GM23338 (cell line): ENCODE results near the gene PAIP1. TPM values are rescaled to one million over a fixed set of nuclear protein-coding genes. Genes with fewer than 3 reads are reported as not detected.
"Not testable (repeated sequence)": the region's sequence is repeated elsewhere in the genome, so short reads cannot be mapped to it uniquely, and the experiment has no call there.

ENCODE experiments used
- ATAC-seq: fragments of 200-7000 bp; cut with Tn5 transposase; 3 replicates; pipeline ENCODE4 v1.9.1; 2020
- DNase-seq: peaks from one replicate; pipeline ENCODE4 v3.0.0-alpha.2; 2015; ENCODE audit warnings: low spot score
- H2AFZ ChIP-seq: fragments of 200-600 bp; sonication (generic); 2 replicates; pipeline ENCODE4 v1.8.0; 2016; ENCODE audit warnings: antibody characterized with exemption, mild to moderate bottlenecking, moderate library complexity
- H3F3A ChIP-seq: fragments of 200-600 bp; sonication (generic); replicated peaks from 2 replicates; pipeline ENCODE4 v1.8.0; 2017; ENCODE audit warnings: antibody characterized with exemption, mixed run types, low read depth
- H3K27ac ChIP-seq: fragments of 200-600 bp; sonication (generic); 2 replicates; pipeline ENCODE4 v1.6.1; 2016; ENCODE audit warnings: low read depth
- H3K27me3 ChIP-seq: fragments of 200-600 bp; sonication (generic); 2 replicates; pipeline ENCODE4 v1.8.0; 2016; ENCODE audit warnings: mild to moderate bottlenecking, mixed run types, moderate library complexity; ENCODE audit not compliant: insufficient read depth
- H3K36me3 ChIP-seq: fragments of 200-600 bp; sonication (generic); 2 replicates; pipeline ENCODE4 v1.8.0; 2016; ENCODE audit warnings: mild to moderate bottlenecking; ENCODE audit not compliant: insufficient read depth
- H3K4me1 ChIP-seq: fragments of 200-600 bp; sonication (generic); 2 replicates; pipeline ENCODE4 v1.8.0; 2016; ENCODE audit warnings: mild to moderate bottlenecking, moderate library complexity; ENCODE audit not compliant: insufficient read depth
- H3K4me2 ChIP-seq: fragments of 200-600 bp; sonication (generic); 2 replicates; pipeline ENCODE4 v1.7.1; 2017; ENCODE audit warnings: mixed run types
- H3K4me3 ChIP-seq: fragments of 200-600 bp; sonication (generic); 2 replicates; pipeline ENCODE4 v1.6.1; 2016; ENCODE audit warnings: mixed run types
- H3K79me2 ChIP-seq: fragments of 200-600 bp; sonication (generic); replicated peaks from 2 replicates; pipeline ENCODE4 v1.8.0; 2017; ENCODE audit warnings: mild to moderate bottlenecking; ENCODE audit not compliant: insufficient read depth
- H3K9me2 ChIP-seq: fragments of 200-600 bp; sonication (generic); 2 replicates; pipeline ENCODE4 v1.8.0; 2017; ENCODE audit not compliant: insufficient read depth
- H4K20me1 ChIP-seq: fragments of 200-600 bp; sonication (generic); replicated peaks from 2 replicates; pipeline ENCODE4 v1.8.0; 2017; ENCODE audit warnings: mild to moderate bottlenecking; ENCODE audit not compliant: insufficient read depth
- H3K27ac Mint-ChIP-seq: 2 replicates; pipeline ENCODE4 v1.8.0; 2020; ENCODE audit warnings: inconsistent platforms, mild to moderate bottlenecking, moderate library complexity, mixed read lengths
- H3K27me3 Mint-ChIP-seq: 3 replicates; pipeline ENCODE4 v1.8.0; 2022; ENCODE audit warnings: low read depth, mild to moderate bottlenecking, moderate library complexity, mixed read lengths, inconsistent platforms; ENCODE audit not compliant: insufficient read depth, poor library complexity
- H3K36me3 Mint-ChIP-seq: 3 replicates; pipeline ENCODE4 v1.8.0; 2021; ENCODE audit warnings: low read depth, mild to moderate bottlenecking, inconsistent platforms, moderate library complexity, mixed read lengths
- H3K4me1 Mint-ChIP-seq: 3 replicates; pipeline ENCODE4 v1.8.0; 2020; ENCODE audit warnings: mild to moderate bottlenecking, inconsistent platforms, mixed read lengths
- H3K4me3 Mint-ChIP-seq: 3 replicates; pipeline ENCODE4 v1.8.0; 2021; ENCODE audit warnings: moderate library complexity, mild to moderate bottlenecking, inconsistent platforms, mixed read lengths
- H3K9me3 Mint-ChIP-seq: 3 replicates; pipeline ENCODE4 v1.8.0; 2020; ENCODE audit warnings: moderate library complexity, mild to moderate bottlenecking, inconsistent platforms, mixed read lengths
- CREB1 ChIP-seq: fragments of 250-450 bp; sonication (Bioruptor Pico); IDR thresholded peaks from 2 replicates; pipeline ENCODE4 v1.5.0; 2020; ENCODE audit warnings: low read depth, mild to moderate bottlenecking, moderate library complexity
- ETS1 ChIP-seq: IDR thresholded peaks from 2 replicates; pipeline ENCODE4 v1.6.1; 2016; ENCODE audit warnings: antibody characterized with exemption
- EZH2 ChIP-seq: fragments of 200-600 bp; sonication (generic); IDR thresholded peaks from one replicate; pipeline ENCODE4 v1.8.0; 2017; ENCODE audit warnings: antibody characterized with exemption, mild to moderate bottlenecking, low read depth; ENCODE audit not compliant: unreplicated experiment
- EZH2phosphoT487 ChIP-seq: fragments of 200-600 bp; sonication (generic); IDR thresholded peaks from one replicate; pipeline ENCODE4 v1.8.1; 2018; ENCODE audit warnings: antibody characterized with exemption; ENCODE audit not compliant: unreplicated experiment
- STAT1 ChIP-seq: IDR thresholded peaks from one replicate; pipeline ENCODE4 v1.6.1; 2016; ENCODE audit warnings: antibody characterized with exemption; ENCODE audit not compliant: unreplicated experiment
- ZNF462 ChIP-seq: fragments of 250-450 bp; sonication (Bioruptor Pico); IDR thresholded peaks from 2 replicates; pipeline ENCODE4 v1.5.0; 2020; ENCODE audit warnings: mild to moderate bottlenecking, moderate library complexity
- polyA plus RNA-seq: library from polyadenylated mRNA; unstranded; fragments of >200 nt; fragmentation: Nextera tagmentation; extraction: Ambion mirVana; gene quantifications from 2 replicates; pipeline ENCODE4 v1.2.1, GENCODE V29; 2016
- total RNA-seq: library from RNA; depleted of rRNA; stranded (reverse); fragments of >200 nt; shearing (Covaris generic); gene quantifications from 2 replicates; pipeline ENCODE4 v1.2.3, GENCODE V29; 2014

PAIP1 gene
- total and polyA plus RNA-seq, 2 experiments from 2014 or later = 108 to 140 TPM

GRCh38 chr5:43551731-43552130 lies 5.1 kb downstream of the PAIP1 start (continued):
- TF ChIP-seq ZNF462 (CRISPR knock-in tag) (no peak), STAT1 (no peak), ETS1 (no peak), EZH2phosphoT487 (no peak), EZH2 (no peak), CREB1 (CRISPR knock-in tag) (no peak)

- DNase-seq, H3K9me3 Mint-ChIP-seq, H3F3A ChIP-seq, H3K9me2 ChIP-seq, H3K4me1 Mint-ChIP-seq, H3K27ac Mint-ChIP-seq, H3K4me3 Mint-ChIP-seq, H3K4me1 ChIP-seq, H3K4me2 ChIP-seq, ATAC-seq, H3K27me3 Mint-ChIP-seq, H2AFZ ChIP-seq, H3K4me3 ChIP-seq, H3K27me3 ChIP-seq: not testable (repeated sequence)
- H3K27ac ChIP-seq = peak overlapping the region; percentile 16; the same call in 1 of the 2 replicates
- H3K36me3 ChIP-seq = peaks cover 48% of the 10 kb centered on the region
- H3K79me2 ChIP-seq = peaks cover 91% of the 10 kb centered on the region
- peaks cover 47% of the 10 kb centered on the region for H4K20me1 ChIP-seq
- peaks cover 52% of the 10 kb centered on the region for H3K36me3 Mint-ChIP-seq
These were observed 7.6 kb downstream of the PAIP1 start for GRCh38 chr5:43549272-43549671.
